K562 treated with DMSO at 1 percent for 12 hours (cell line): ENCODE results near the gene RBP3. TPM values are rescaled to one million over a fixed set of nuclear protein-coding genes. Genes with fewer than 3 reads are reported as not detected.

Experiments
- total RNA-seq: library from RNA; unstranded; fragments of 300-600 nt; gene quantifications from 2 replicates; pipeline ENCODE4 v1.2.3, GENCODE V29; 2022; ENCODE audit not compliant: insufficient read depth

The RBP3 gene
- not detected in 2 replicates for total RNA-seq

DNA sequence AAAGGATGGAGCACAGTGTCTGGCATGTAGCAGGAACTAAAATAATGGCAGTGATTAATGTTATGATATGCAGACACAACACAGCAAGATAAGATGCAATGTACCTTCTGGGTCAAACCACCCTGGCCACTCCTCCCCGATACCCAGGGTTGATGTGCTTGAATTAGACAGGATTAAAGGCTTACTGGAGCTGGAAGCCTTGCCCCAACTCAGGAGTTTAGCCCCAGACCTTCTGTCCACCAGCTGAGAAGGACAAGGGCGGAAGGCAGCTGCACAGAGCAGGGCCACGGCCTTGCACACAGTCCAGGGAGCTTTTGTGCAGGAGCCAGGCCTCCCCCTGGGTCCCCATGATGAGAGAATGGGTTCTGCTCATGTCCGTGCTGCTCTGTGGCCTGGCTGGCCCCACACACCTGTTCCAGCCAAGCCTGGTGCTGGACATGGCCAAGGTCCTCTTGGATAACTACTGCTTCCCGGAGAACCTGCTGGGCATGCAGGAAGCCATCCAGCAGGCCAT, at the start of gene RBP3:
RBP3 (plus strand) TSS at position 226 of the 514 bp plus-strand sequence; CDS start at position 348, 122 bp downstream.

GRCh38 chr10:47299611-47300428, 48.3 kb upstream of the RBP3 start, which contains the start of gene GDF10:
Gene GDF10, plus strand, starts transcription at chr10:47300197. Its CDS starts 455 bp downstream, at chr10:47300652.

DNA sequence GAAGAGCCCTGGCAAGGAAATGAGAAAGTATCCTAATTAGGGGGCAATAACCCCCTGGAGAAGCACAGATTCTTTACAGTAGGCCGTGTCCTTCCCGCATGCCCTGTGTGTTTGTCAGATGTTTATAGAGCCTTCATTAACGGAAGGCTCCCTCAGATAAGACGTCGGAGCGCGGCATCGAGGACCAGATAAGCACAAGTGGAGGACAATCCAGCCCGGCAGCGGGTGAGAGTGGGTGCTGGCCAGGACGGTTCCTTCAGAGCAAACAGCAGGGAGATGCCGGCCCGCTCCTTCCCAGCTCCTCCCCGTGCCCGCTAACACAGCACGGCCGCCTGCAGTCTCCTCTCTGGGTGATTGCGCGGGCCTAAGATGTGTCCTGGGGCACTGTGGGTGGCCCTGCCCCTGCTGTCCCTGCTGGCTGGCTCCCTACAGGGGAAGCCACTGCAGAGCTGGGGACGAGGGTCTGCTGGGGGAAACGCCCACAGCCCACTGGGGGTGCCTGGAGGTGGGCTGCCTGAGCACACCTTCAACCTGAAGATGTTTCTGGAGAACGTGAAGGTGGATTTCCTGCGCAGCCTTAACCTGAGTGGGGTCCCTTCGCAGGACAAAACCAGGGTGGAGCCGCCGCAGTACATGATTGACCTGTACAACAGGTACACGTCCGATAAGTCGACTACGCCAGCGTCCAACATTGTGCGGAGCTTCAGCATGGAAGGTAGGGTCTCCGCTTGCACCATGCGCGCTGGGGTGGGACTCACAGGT, 25.7 kb upstream of the RBP3 start, which contains the start of gene GDF2:
GDF2 (plus strand) TSS at position 155 of the 762 bp plus-strand sequence; CDS start at position 370, 215 bp downstream.

GRCh38 chr10:47384148-47384921, 36.2 kb downstream of the RBP3 start, which contains the start of gene ZNF488:
Gene ZNF488, minus strand, starts transcription at chr10:47384293. Its CDS starts 15,464 bp downstream, at chr10:47368829.

Other genes with a start within 250 kb of the RBP3 start
- not detected in 2 replicates for gene GDF10, start 48.2 kb upstream of the RBP3 start, total RNA-seq
- gene GDF2, start 25.9 kb upstream of the RBP3 start, total RNA-seq: 1.6 and 3.4 TPM in 2 replicates
- not detected in 2 replicates for gene ZNF488, start 35.9 kb downstream of the RBP3 start, total RNA-seq
- not detected in 2 replicates for gene ANXA8, start 135.8 kb downstream of the RBP3 start, total RNA-seq
- not detected in 2 replicates for gene FAM25G, start 143.3 kb downstream of the RBP3 start, total RNA-seq
- gene AGAP9, start 175.3 kb downstream of the RBP3 start, total RNA-seq: 1.1 and 9.8 TPM in 2 replicates